ENCODE results near the gene SLC22A5.
"Not testable (repeated sequence)": the region's sequence is repeated elsewhere in the genome, so short reads cannot be mapped to it uniquely, and the experiment has no call there.

Gene SLC22A5

GRCh38 chr5:132427281-132428146 lies 58.0 kb downstream of the SLC22A5 start:
- peak; percentile 76 for DNase-seq (ENCODE audit: low spot score)

GRCh38 chr5:132428147-132428482 lies 58.6 kb downstream of the SLC22A5 start:
- DNase-seq (ENCODE audit: low spot score), result no peak

GRCh38 chr5:132428484-132429462 lies 59.3 kb downstream of the SLC22A5 start:
- no peak for DNase-seq (ENCODE audit: low spot score)

GRCh38 chr5:132429463-132430440 lies 60.2 kb downstream of the SLC22A5 start:
- DNase-seq (ENCODE audit: low spot score), result no peak

- no peak for DNase-seq (ENCODE audit: low spot score)
These were observed 61.2 kb downstream of the SLC22A5 start for GRCh38 chr5:132430746-132431145.

GRCh38 chr5:132431632-132432031 lies 62.1 kb downstream of the SLC22A5 start:
- no peak for DNase-seq (ENCODE audit: low spot score)

GRCh38 chr5:132433141-132433540 lies 63.6 kb downstream of the SLC22A5 start:
- no peak for DNase-seq (ENCODE audit: low spot score)

GRCh38 chr5:132434416-132435286 lies 65.1 kb downstream of the SLC22A5 start:
- no peak for DNase-seq (ENCODE audit: low spot score)

- DNase-seq (ENCODE audit: low spot score), result no peak
These were observed 65.9 kb downstream of the SLC22A5 start for GRCh38 chr5:132435447-132435846.

GRCh38 chr5:132435886-132436285 lies 66.4 kb downstream of the SLC22A5 start:
- DNase-seq (ENCODE audit: low spot score), result no peak

- DNase-seq (ENCODE audit: low spot score), result no peak
These were observed 67.4 kb downstream of the SLC22A5 start for GRCh38 chr5:132436936-132437335.

GRCh38 chr5:132437604-132438266 lies 68.2 kb downstream of the SLC22A5 start:
- peak; percentile 69 for DNase-seq (ENCODE audit: low spot score)

GRCh38 chr5:132438267-132438645 lies 68.7 kb downstream of the SLC22A5 start:
- DNase-seq (ENCODE audit: low spot score), result not testable (repeated sequence)

- DNase-seq (ENCODE audit: low spot score), result no peak
These were observed 69.4 kb downstream of the SLC22A5 start for GRCh38 chr5:132438917-132439316.

- DNase-seq (ENCODE audit: low spot score), result no peak
These were observed 70.1 kb downstream of the SLC22A5 start for GRCh38 chr5:132439521-132440089.

- no peak for DNase-seq (ENCODE audit: low spot score)
These were observed 74.6 kb downstream of the SLC22A5 start for GRCh38 chr5:132444061-132444460.

All from NAMALWA (cell line).